ENCODE measurements around the gene FLYWCH1. TPM values are rescaled to one million over a fixed set of nuclear protein-coding genes. Genes with fewer than 3 reads are reported as not detected.

Gene FLYWCH1
- total and polyA plus RNA-seq, 4 donors: 3.9 to 12.2 (median 7.8) TPM

GRCh38 chr16:2897110-2897509, 14.6 kb upstream of the FLYWCH1 start:
- no peak overlapping the region for H3K9ac ChIP-seq (ENCODE audit: low read depth in 1 of 2, low read length in 2 of 2)
- no peaks in the 10 kb centered on the region for H3K4me1 ChIP-seq (ENCODE audit: control insufficient read depth in 4 of 4, insufficient read depth in 4 of 4, low read length in 3 of 4)
- H3K9me3 ChIP-seq (ENCODE audit: control insufficient read depth in 4 of 4, low read length in 3 of 4): no peaks in the 10 kb centered on the region
- no peak for DNase-seq (ENCODE audit: low spot score)
- 92% methylated on average over 7 of the region's 7 CpGs for WGBS
- TF ChIP-seq GABPA (IDR thresholded peaks at IDR 0.05 in 1 of 2, conservative IDR thresholded peaks at IDR 0.05 in 1 of 2) (no peak), FOXA2 (IDR thresholded peaks at IDR 0.05) (no peak), RAD21 (IDR thresholded peaks at IDR 0.05) (no peak), RXRA (IDR thresholded peaks at IDR 0.05) (no peak), SP1 (IDR thresholded peaks at IDR 0.05) (no peak), JUND (IDR thresholded peaks at IDR 0.05) (no peak), FOXA1 (IDR thresholded peaks at IDR 0.05) (no peak), EGR1 (IDR thresholded peaks at IDR 0.05; ENCODE audit: low read depth in 2 of 2) (no peak), YY1 (IDR thresholded peaks at IDR 0.05) (no peak), NR2F2 (IDR thresholded peaks at IDR 0.05) (no peak), ZBTB33 (IDR thresholded peaks at IDR 0.05) (no peak)
- TF ChIP-seq, protein P1, sequence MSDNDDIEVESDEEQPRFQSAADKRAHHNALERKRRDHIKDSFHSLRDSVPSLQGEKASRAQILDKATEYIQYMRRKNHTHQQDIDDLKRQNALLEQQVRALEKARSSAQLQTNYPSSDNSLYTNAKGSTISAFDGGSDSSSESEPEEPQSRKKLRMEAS (IDR thresholded peaks at IDR 0.05): no peak
- H3K27ac ChIP-seq (ENCODE audit: low read depth in 1 of 2, low read length in 2 of 2): no peak overlapping the region
- no peaks in the 10 kb centered on the region for H3K27me3 ChIP-seq (ENCODE audit: control insufficient read depth in 4 of 4, insufficient read depth in 4 of 4, low read length in 3 of 4)
- no peak overlapping the region for H3K4me3 ChIP-seq (ENCODE audit: low read depth in 1 of 3, low read length in 3 of 3)
- no peaks in the 10 kb centered on the region for H3K36me3 ChIP-seq (ENCODE audit: control insufficient read depth in 4 of 4, insufficient read depth in 3 of 4, low read depth in 1 of 4, low read length in 3 of 4)

DNA sequence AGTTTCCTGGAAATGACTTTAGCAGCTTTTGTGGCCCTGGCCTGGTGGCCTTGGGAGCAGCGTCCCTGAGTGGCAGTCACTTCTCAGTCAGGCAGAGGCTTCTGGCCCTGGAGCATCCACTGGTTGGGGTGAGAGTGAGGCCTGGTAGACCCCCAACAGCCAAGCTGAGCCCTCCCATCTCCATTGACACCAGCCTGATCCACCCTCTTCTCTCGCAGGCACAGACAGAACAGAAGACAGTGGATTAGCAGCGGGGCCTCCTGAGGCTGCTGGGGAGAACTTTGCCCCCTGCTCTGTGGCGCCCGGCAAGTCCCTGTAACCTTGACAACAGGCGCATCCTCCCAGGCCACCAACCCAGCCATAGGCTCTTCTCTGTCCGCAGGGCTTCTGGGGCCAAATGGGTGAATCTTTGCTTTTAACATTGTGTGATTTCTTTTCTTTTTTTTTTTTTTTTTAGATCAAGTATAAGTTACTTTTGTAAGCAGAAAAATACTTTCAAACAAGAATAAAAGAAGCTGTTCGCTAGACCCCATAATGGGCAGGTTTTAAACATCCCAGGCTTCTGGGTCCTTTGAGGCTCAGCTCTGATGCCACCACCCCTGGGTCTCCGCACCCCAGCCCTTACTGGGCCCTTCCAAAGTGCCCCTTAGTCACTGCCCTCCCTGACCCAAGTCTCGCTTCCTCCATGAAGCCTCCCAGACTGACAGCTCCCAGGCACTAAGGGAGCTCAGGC, 12.7 kb upstream of the FLYWCH1 start:
- Histone ChIP-seq H3K4me1 (ENCODE audit: control insufficient read depth in 4 of 4, insufficient read depth in 4 of 4, low read length in 3 of 4) (peaks cover 0 to 4% (median 2%) of the 10 kb centered on the region in 4 donors), H3K9ac (ENCODE audit: low read depth in 1 of 2, low read length in 2 of 2) (no peak overlapping the region), H3K36me3 (ENCODE audit: control insufficient read depth in 4 of 4, insufficient read depth in 3 of 4, low read depth in 1 of 4, low read length in 3 of 4) (no peaks in the 10 kb centered on the region), H3K4me3 (ENCODE audit: low read depth in 1 of 3, low read length in 3 of 3) (no peak overlapping the region), H3K9me3 (ENCODE audit: control insufficient read depth in 4 of 4, low read length in 3 of 4) (no peaks in the 10 kb centered on the region), H3K27me3 (ENCODE audit: control insufficient read depth in 4 of 4, insufficient read depth in 4 of 4, low read length in 3 of 4) (no peaks in the 10 kb centered on the region), H3K27ac (ENCODE audit: low read depth in 1 of 2, low read length in 2 of 2) (no peak overlapping the region)
- no peak for DNase-seq (ENCODE audit: low spot score)
- 74% methylated on average over 10 of the region's 10 CpGs for WGBS
- TF ChIP-seq, protein P2, sequence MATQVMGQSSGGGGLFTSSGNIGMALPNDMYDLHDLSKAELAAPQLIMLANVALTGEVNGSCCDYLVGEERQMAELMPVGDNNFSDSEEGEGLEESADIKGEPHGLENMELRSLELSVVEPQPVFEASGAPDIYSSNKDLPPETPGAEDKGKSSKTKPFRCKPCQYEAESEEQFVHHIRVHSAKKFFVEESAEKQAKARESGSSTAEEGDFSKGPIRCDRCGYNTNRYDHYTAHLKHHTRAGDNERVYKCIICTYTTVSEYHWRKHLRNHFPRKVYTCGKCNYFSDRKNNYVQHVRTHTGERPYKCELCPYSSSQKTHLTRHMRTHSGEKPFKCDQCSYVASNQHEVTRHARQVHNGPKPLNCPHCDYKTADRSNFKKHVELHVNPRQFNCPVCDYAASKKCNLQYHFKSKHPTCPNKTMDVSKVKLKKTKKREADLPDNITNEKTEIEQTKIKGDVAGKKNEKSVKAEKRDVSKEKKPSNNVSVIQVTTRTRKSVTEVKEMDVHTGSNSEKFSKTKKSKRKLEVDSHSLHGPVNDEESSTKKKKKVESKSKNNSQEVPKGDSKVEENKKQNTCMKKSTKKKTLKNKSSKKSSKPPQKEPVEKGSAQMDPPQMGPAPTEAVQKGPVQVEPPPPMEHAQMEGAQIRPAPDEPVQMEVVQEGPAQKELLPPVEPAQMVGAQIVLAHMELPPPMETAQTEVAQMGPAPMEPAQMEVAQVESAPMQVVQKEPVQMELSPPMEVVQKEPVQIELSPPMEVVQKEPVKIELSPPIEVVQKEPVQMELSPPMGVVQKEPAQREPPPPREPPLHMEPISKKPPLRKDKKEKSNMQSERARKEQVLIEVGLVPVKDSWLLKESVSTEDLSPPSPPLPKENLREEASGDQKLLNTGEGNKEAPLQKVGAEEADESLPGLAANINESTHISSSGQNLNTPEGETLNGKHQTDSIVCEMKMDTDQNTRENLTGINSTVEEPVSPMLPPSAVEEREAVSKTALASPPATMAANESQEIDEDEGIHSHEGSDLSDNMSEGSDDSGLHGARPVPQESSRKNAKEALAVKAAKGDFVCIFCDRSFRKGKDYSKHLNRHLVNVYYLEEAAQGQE (IDR thresholded peaks at IDR 0.05): no peak
- TF ChIP-seq JUND (IDR thresholded peaks at IDR 0.05) (no peak), HNF4A (conservative IDR thresholded peaks at IDR 0.05) (peak; percentile 6 to 12), NR2F2 (IDR thresholded peaks at IDR 0.05) (no peak)

All from liver (tissue), 9 donors.